ENCODE results near the gene CCDC183. TPM values are rescaled to one million over a fixed set of nuclear protein-coding genes. Genes with fewer than 3 reads are reported as not detected.

The CCDC183 gene
- total RNA-seq (2022; extraction: Qiagen RNA extraction; ENCODE audit: low read depth) = 0.28 to 0.49 TPM (median 0.32 TPM) in 5 replicates

GRCh38 chr9:136796238-136796774, at the start of gene CCDC183:
Gene CCDC183 (plus strand): TSS chr9:136796338. CDS start chr9:136796398, 60 bp downstream.

GRCh38 chr9:136748201-136748600, 47.9 kb upstream of the CCDC183 start, which contains the start of gene LCN6:
Gene LCN6 (minus strand): TSS chr9:136748525. CDS start chr9:136748483, 42 bp downstream.

GRCh38 chr9:136764301-136764891, 31.7 kb upstream of the CCDC183 start, which contains the start of gene LCN15:
Gene LCN15 (minus strand): TSS chr9:136764518. CDS start chr9:136764488, 30 bp downstream.

GRCh38 chr9:136790640-136791515, 5.3 kb upstream of the CCDC183 start, which contains the start of gene TMEM141:
Gene TMEM141 (plus strand): TSS chr9:136791344. CDS start chr9:136791371, 27 bp downstream.

GRCh38 chr9:136807281-136808074, 11.3 kb downstream of the CCDC183 start, which contains the start of gene RABL6:
Gene RABL6 (plus strand): TSS chr9:136807948. CDS start chr9:136808197, 249 bp downstream.

GRCh38 chr9:136842380-136842948, 46.3 kb downstream of the CCDC183 start, which contains the start of gene AJM1:
Gene AJM1 (plus strand): TSS chr9:136842478. CDS start chr9:136844415, 1,937 bp downstream.

GRCh38 chr9:136849038-136849959, 53.2 kb downstream of the CCDC183 start, which contains the start of gene PHPT1:
Gene PHPT1 (plus strand): TSS chr9:136849409. CDS start chr9:136849431, 22 bp downstream.

GRCh38 chr9:136851941-136852663, 56.0 kb downstream of the CCDC183 start, which contains the start of gene MAMDC4:
Gene MAMDC4 (plus strand): TSS chr9:136852346. CDS start chr9:136852417, 71 bp downstream.

Other genes with a start within 250 kb of the CCDC183 start
- gene EGFL7, start 133.4 kb upstream of the CCDC183 start, total RNA-seq (2022; extraction: Qiagen RNA extraction; ENCODE audit: low read depth) = 34.7 to 61.3 TPM (median 53.8 TPM) in 5 replicates
- gene AGPAT2, start 108.9 kb upstream of the CCDC183 start, total RNA-seq (2022; extraction: Qiagen RNA extraction; ENCODE audit: low read depth) = 69.1 to 126 TPM (median 109 TPM) in 5 replicates
- 7.3 to 11.1 TPM (median 8.6 TPM) in 5 replicates for gene DIPK1B, start 83.8 kb upstream of the CCDC183 start, total RNA-seq (2022; extraction: Qiagen RNA extraction; ENCODE audit: low read depth)
- gene LCN10, start 53.4 kb upstream of the CCDC183 start, total RNA-seq (2022; extraction: Qiagen RNA extraction; ENCODE audit: low read depth) = not detected in 5 replicates
- not detected in 5 replicates for gene LCN6, start 47.8 kb upstream of the CCDC183 start, total RNA-seq (2022; extraction: Qiagen RNA extraction; ENCODE audit: low read depth)
- gene LCN8, start 38.1 kb upstream of the CCDC183 start, total RNA-seq (2022; extraction: Qiagen RNA extraction; ENCODE audit: low read depth) = not detected in 5 replicates
- not detected in 5 replicates for gene LCN15, start 31.8 kb upstream of the CCDC183 start, total RNA-seq (2022; extraction: Qiagen RNA extraction; ENCODE audit: low read depth)
- 55.2 to 72.6 TPM (median 70.2 TPM) in 5 replicates for gene TMEM141, start 5.0 kb upstream of the CCDC183 start, total RNA-seq (2022; extraction: Qiagen RNA extraction; ENCODE audit: low read depth)
- gene RABL6, start 11.6 kb downstream of the CCDC183 start, total RNA-seq (2022; extraction: Qiagen RNA extraction; ENCODE audit: low read depth) = 62.1 to 91.5 TPM (median 77.2 TPM) in 5 replicates
- 3.1 to 4.4 TPM (median 4.0 TPM) in 5 replicates for gene AJM1, start 46.1 kb downstream of the CCDC183 start, total RNA-seq (2022; extraction: Qiagen RNA extraction; ENCODE audit: low read depth)
- 264 to 320 TPM (median 309 TPM) in 5 replicates for gene PHPT1, start 53.1 kb downstream of the CCDC183 start, total RNA-seq (2022; extraction: Qiagen RNA extraction; ENCODE audit: low read depth)
- 1.8 to 5.2 TPM (median 3.6 TPM) in 5 replicates for gene MAMDC4, start 56.0 kb downstream of the CCDC183 start, total RNA-seq (2022; extraction: Qiagen RNA extraction; ENCODE audit: low read depth)
- 453 to 576 TPM (median 473 TPM) in 5 replicates for gene EDF1, start 70.0 kb downstream of the CCDC183 start, total RNA-seq (2022; extraction: Qiagen RNA extraction; ENCODE audit: low read depth)
- gene TRAF2, start 90.2 kb downstream of the CCDC183 start, total RNA-seq (2022; extraction: Qiagen RNA extraction; ENCODE audit: low read depth) = 43.0 to 67.7 TPM (median 61.3 TPM) in 5 replicates
- gene FBXW5, start 148.4 kb downstream of the CCDC183 start, total RNA-seq (2022; extraction: Qiagen RNA extraction; ENCODE audit: low read depth) = 58.4 to 107 TPM (median 95.0 TPM) in 5 replicates
- 0.24 to 2.2 TPM (median 0.66 TPM) in 5 replicates for gene C8G, start 148.9 kb downstream of the CCDC183 start, total RNA-seq (2022; extraction: Qiagen RNA extraction; ENCODE audit: low read depth)
- 0.61 to 1.6 TPM (median 0.86 TPM) in 5 replicates for gene LCN12, start 155.9 kb downstream of the CCDC183 start, total RNA-seq (2022; extraction: Qiagen RNA extraction; ENCODE audit: low read depth)
- 0.25 to 0.76 TPM (median 0.59 TPM) in 3 of 5 replicates, not detected in the others for gene PTGDS, start 181.2 kb downstream of the CCDC183 start, total RNA-seq (2022; extraction: Qiagen RNA extraction; ENCODE audit: low read depth)
- gene LCNL1, start 186.7 kb downstream of the CCDC183 start, total RNA-seq (2022; extraction: Qiagen RNA extraction; ENCODE audit: low read depth) = not detected in 5 replicates
- 42.1 to 79.2 TPM (median 76.4 TPM) in 5 replicates for gene PAXX, start 196.1 kb downstream of the CCDC183 start, total RNA-seq (2022; extraction: Qiagen RNA extraction; ENCODE audit: low read depth)
- gene CLIC3, start 200.2 kb downstream of the CCDC183 start, total RNA-seq (2022; extraction: Qiagen RNA extraction; ENCODE audit: low read depth) = 2.0 to 3.7 TPM (median 3.4 TPM) in 5 replicates
- 18.6 to 29.0 TPM (median 26.5 TPM) in 5 replicates for gene ABCA2, start 231.9 kb downstream of the CCDC183 start, total RNA-seq (2022; extraction: Qiagen RNA extraction; ENCODE audit: low read depth)
- gene FUT7, start 235.8 kb downstream of the CCDC183 start, total RNA-seq (2022; extraction: Qiagen RNA extraction; ENCODE audit: low read depth) = 0.07 to 0.09 TPM (median 0.08 TPM) in 3 of 5 replicates, not detected in the others
- gene NPDC1, start 249.8 kb downstream of the CCDC183 start, total RNA-seq (2022; extraction: Qiagen RNA extraction; ENCODE audit: low read depth) = 37.1 to 85.1 TPM (median 73.1 TPM) in 5 replicates

Measured in A549 treated with RU486 at 1 μM for 4 hours (cell line).